ENCODE results near the gene MROH2A.

Gene MROH2A

DNA sequence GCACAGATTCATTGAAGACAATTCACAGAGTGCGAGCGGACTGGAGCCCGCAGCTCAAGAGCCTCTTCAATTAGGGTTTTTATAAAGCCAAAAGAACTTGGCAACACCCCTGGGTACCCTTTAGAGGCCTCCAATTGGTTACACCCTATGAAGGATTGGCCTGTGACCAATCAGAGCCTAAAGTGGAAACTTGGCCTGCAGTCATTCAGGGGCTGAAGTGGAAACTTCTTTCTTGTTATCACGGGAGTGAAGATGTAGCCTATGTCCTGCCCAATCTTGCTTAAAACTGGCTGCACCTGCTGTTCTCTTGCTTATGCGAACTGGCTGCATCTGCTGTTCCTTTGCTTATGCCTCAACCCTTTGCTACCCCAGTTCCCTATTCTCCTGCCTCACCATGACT lies 78.1 kb downstream of the MROH2A start:
- TF ChIP-seq CTCF (conservative IDR thresholded peaks at IDR 0.05; ENCODE audit: low read depth, low read length): no peak
- no peak for DNase-seq (ENCODE audit: low read depth)
- H3K4me3 ChIP-seq (ENCODE audit: low read depth, low read length): no peak overlapping the region

GRCh38 chr2:233857511-233858141 lies 79.5 kb downstream of the MROH2A start:
- peak; percentile 44 for DNase-seq (ENCODE audit: low read depth)
- H3K4me3 ChIP-seq (ENCODE audit: low read depth, low read length): no peak overlapping the region
- peak; percentile 74 for TF ChIP-seq CTCF (conservative IDR thresholded peaks at IDR 0.05; ENCODE audit: low read depth, low read length)

DNA sequence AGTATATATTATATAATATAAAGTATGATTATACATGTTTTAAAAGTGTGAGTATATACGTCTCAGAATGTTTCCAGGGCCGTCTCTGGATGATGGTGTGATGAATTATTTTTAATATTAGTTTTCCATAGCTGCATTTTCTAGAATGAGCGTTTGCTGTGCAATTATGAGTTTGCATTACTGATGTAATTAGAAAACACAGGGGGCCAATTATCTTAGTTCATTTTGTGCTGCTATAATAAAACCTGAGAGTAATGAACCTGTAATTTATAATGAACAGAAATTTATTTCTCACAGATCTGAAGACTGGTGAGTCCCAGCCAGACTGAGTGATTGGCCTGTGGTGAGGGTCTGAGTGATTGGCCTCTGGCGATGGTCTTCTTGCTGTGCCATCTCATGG lies 80.2 kb downstream of the MROH2A start:
- TF ChIP-seq CTCF (conservative IDR thresholded peaks at IDR 0.05; ENCODE audit: low read depth, low read length): no peak
- H3K4me3 ChIP-seq (ENCODE audit: low read depth, low read length): no peak overlapping the region
- DNase-seq (ENCODE audit: low read depth): no peak

DNA sequence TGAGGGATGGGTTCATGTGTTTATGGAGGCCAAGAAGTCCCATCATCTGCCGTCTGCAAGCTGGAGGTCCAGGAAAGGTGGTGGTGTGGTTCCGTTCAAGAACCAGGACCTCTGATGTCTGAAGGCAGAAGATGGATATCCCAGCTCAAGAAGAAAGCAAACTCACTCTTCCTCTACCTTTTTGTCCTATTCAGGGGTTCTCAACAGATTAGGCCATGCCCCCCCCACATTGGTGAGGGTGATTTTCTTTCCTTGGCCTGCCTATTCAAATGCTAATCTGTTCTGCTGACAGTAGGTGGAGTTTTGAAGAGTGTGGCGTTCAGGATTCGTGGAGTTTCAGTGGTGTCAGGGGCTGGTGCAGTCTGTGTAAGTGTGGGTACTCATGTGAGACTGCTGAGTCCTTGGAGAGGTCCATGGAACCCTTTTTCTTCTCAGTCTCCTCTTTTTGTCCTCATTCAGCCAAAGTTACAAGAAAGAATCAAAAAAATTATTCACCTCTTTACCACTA lies 84.2 kb downstream of the MROH2A start:
- no peak for TF ChIP-seq CTCF (conservative IDR thresholded peaks at IDR 0.05; ENCODE audit: low read depth, low read length)
- H3K4me3 ChIP-seq (ENCODE audit: low read depth, low read length): no peak overlapping the region
- no peak for DNase-seq (ENCODE audit: low read depth)

DNA sequence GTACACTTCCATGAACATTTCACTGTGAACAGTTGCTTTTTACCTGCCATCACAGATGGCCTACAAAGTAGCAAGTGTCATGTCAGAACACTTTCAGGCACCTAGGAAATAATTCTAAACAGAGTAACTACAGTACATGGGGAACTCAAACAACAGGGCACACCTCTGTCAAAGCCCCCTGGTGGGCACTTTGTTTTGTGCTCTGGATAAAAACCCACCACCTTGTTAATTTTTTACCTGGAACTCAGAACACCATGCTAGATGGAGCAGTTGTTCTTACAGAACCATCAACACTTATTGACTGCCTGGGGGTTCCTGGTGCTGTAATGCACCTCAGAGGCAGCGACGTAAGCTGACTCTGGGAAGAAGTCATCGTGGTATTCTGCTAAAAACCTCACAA lies 87.7 kb downstream of the MROH2A start:
- H3K4me3 ChIP-seq (ENCODE audit: low read depth, low read length): no peak overlapping the region
- DNase-seq (ENCODE audit: low read depth): no peak
- peak; percentile 39 for TF ChIP-seq CTCF (conservative IDR thresholded peaks at IDR 0.05; ENCODE audit: low read depth, low read length)

GRCh38 chr2:233866479-233866878 lies 88.3 kb downstream of the MROH2A start:
- DNase-seq (ENCODE audit: low read depth): no peak
- H3K4me3 ChIP-seq (ENCODE audit: low read depth, low read length): no peak overlapping the region
- no peak for TF ChIP-seq CTCF (conservative IDR thresholded peaks at IDR 0.05; ENCODE audit: low read depth, low read length)

GRCh38 chr2:233867993-233868532 lies 89.9 kb downstream of the MROH2A start, which contains the start of gene MSL3B:
TSS of gene MSL3B (minus strand) at chr2:233868386.
- TF ChIP-seq CTCF (conservative IDR thresholded peaks at IDR 0.05; ENCODE audit: low read depth, low read length): no peak

More at GRCh38 chr2:233867993-233868532, 89.9 kb downstream of the MROH2A start, which contains the start of gene MSL3B:
- peak; percentile 61 for DNase-seq (ENCODE audit: low read depth)
- H3K4me3 ChIP-seq (ENCODE audit: low read depth, low read length): peak within 1 kb of the TSS; percentile 75

Measured in choroid plexus epithelial cell (primary cell).